Right ventricle myocardium superior (tissue), 1 donor: ENCODE results near the gene ADAM12. TPM values are rescaled to one million over a fixed set of nuclear protein-coding genes. Genes with fewer than 3 reads are reported as not detected.

Experiments used
- ATAC-seq: fragments of 200-7000 bp; cut with Tn5 transposase; one replicate; pipeline ENCODE4 v1.9.1; 2020; ENCODE audit warnings: mild to moderate bottlenecking; ENCODE audit not compliant: poor library complexity
- DNase-seq: peaks from one replicate; pipeline ENCODE4 v3.0.0-alpha.2; 2020
- intact Hi-C: fragments of 100-400 bp; cut with DNase I; formaldehyde crosslinking; loops from one replicate; pipeline ENCODE4 v1.11.2; 2022
- total RNA-seq: library from RNA; stranded (reverse); fragmentation: NEBNext Ultra II Directional; extraction: Animal tissue kit (Norgen Biotek cat#: 25700); gene quantifications from one replicate; pipeline ENCODE4 v1.2.1, GENCODE V29; 2021
- donor health status: DM: no; HTN: yes; CAD: no; lungs with severe emphysema.

Gene ADAM12
- total RNA-seq, 1 donor from 2014 or later = 0.38 TPM

- intact Hi-C loops = no loop called here
- no peak for ATAC-seq
- no peak for DNase-seq
These were observed 158.6 kb downstream of the ADAM12 start for GRCh38 chr10:126229686-126230085.

DNA sequence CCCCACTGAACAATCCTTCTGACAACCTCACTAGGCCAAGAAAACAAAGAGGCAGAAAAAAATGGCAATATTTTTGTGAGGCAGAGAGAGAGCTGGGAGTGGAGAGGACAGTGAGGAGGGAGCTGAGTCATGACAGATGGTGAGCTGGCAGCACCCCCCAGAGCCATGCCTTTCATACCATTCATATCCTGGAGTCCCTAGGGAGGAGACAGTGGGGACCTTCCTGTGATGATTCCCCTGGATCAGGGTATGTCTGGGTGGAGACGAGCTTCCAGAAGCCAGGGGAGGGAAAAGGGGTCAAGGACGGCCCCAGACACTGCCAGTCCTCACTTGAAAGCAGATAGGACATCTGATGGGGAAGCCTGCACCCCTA lies 160.5 kb downstream of the ADAM12 start:
- ATAC-seq = no peak
- intact Hi-C loops = no loop called here
- DNase-seq = no peak

GRCh38 chr10:126226988-126227761 lies 161.1 kb downstream of the ADAM12 start:
- no peak for DNase-seq
- intact Hi-C loops = no loop called here
- no peak for ATAC-seq

DNA sequence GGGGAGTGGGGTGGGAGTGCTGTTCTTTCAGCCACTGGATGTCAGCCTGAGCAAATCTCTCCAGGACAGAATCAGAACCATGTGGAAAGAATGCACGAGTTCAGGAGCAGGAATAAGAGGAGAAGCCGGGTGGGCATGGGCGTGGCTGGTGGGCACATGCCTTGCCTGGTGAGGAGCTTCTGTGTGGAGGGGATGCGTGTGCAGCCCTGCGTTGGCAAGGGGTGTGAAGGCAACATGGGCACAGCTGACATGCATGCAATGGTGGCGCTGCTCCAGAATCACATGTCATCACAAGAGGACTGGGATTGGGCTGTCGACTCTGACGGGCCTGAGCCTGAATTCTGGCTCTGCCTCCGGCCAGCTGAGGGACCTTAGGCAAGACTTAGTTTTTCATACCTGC lies 162.1 kb downstream of the ADAM12 start:
- ATAC-seq = no peak

GRCh38 chr10:126225672-126226008 lies 162.6 kb downstream of the ADAM12 start:
- intact Hi-C loops = no loop called here

More for the DNA sequence above, 162.1 kb downstream of the ADAM12 start:
- no peak for DNase-seq
- intact Hi-C loops = no loop called here

DNA sequence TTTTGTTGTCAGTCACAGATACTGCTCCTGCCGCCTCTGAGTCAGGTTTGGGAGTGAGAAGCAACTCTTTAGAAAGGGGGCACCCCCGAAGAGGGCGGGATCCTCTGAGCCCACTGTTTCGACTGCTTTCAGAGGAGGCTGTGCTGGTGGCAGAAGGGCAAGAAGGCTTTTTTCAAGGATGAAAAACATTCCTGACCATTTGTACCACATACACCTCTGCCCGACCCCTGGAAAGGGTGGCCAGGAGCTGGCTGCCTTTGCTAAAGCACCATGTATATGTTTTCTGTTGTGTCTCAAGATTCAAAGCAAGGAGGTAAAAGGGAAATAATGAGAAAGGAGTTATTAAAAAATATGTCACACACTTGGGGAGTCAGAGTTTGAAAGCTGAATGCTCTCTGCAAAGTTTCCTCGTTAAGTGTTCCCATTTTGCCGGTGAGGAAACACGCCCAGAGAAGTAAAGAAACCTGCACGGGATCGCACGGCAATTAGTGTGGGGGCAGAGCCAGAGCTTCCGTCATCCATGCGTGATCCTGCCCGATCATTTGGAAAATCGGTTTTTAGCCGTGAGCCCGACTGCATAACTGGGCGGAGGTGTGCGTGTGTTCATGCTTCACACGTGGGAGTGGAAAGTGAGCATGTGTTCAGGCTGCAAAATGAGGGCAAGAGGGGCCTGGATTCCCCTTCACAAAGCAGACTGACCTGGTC lies 163.2 kb downstream of the ADAM12 start:
- intact Hi-C loops = no loop called here
- ATAC-seq (no peak), DNase-seq (no peak)

More at GRCh38 chr10:126225672-126226008, 162.6 kb downstream of the ADAM12 start:
- no peak for DNase-seq
- ATAC-seq = peak; percentile 73

- intact Hi-C loops = no loop called here
- ATAC-seq = no peak
These were observed 164.7 kb downstream of the ADAM12 start for GRCh38 chr10:126223512-126224067.

GRCh38 chr10:126222736-126223511 lies 165.4 kb downstream of the ADAM12 start:
- intact Hi-C loops = no loop called here
- ATAC-seq (peak; percentile 52), DNase-seq (no peak)

More at GRCh38 chr10:126223512-126224067, 164.7 kb downstream of the ADAM12 start:
- no peak for DNase-seq

DNA sequence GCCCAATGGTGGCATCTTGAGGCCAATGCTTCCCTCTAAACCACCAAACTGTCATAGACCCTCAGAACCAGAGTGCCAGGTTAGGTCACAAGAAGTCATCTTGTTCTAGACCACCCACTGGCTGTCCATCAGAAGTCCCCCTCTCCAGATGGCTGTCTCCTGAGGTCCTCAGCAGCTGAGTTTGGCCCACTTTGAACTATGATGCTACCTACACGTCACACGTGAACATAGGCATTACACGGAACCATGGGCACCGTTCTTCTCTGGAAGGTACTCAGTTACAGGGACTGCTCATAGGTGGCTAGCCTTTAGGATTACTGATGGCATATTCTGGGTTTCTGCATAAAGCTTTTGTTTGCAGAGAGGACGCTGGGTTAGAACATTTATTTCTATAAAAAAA lies 166.4 kb downstream of the ADAM12 start:
- intact Hi-C loops = no loop called here
- no peak for DNase-seq
- no peak for ATAC-seq

GRCh38 chr10:126218778-126219649 lies 169.3 kb downstream of the ADAM12 start:
- intact Hi-C loops = no loop called here
- no peak for ATAC-seq
- no peak for DNase-seq

DNA sequence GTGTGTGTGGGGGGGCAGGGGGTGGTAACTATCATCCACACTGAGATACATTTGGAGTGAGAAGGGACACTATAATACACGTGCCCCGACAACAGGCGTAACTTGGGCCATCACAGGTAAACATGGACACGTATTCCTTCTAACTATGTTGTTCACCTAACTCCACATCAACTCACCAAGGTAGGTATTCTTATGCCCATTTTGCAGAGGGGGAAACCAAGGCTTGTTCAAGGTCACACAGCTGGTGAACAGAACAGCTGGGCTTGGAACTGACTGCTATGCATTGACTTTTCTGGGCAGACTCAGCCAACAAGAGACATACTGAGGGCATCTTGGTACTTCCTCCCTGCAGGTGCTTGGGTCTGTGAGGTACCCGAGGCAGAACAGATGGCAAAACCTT lies 170.1 kb downstream of the ADAM12 start:
- ATAC-seq = no peak
- no peak for DNase-seq
- intact Hi-C loops = no loop called here

GRCh38 chr10:126216632-126216961 lies 171.7 kb downstream of the ADAM12 start:
- no peak for ATAC-seq
- intact Hi-C loops = no loop called here
- no peak for DNase-seq

- intact Hi-C loops = no loop called here
- DNase-seq (no peak), ATAC-seq (no peak)
These were observed 172.3 kb downstream of the ADAM12 start for GRCh38 chr10:126215746-126216631.

DNA sequence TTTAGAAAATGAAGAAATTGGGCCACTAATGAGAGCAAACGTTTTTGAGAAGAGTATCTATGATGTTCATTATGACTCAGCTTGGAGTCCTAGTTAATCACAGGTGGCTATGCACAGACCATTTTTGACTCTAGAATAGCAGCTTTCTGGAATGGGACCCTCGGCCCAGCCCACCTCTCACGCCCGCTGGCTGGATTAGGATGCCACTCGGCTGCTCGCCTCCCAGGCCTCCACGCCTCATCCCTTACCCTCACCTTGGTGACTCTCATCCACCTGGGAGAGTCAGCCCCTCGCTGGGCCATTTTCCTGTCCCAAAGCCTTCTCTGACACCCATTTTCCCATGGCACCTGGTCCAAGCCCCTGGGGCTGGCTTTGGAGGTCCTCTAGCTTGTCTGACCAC lies 173.6 kb downstream of the ADAM12 start:
- DNase-seq (no peak), ATAC-seq (no peak)
- intact Hi-C loops = no loop called here

DNA sequence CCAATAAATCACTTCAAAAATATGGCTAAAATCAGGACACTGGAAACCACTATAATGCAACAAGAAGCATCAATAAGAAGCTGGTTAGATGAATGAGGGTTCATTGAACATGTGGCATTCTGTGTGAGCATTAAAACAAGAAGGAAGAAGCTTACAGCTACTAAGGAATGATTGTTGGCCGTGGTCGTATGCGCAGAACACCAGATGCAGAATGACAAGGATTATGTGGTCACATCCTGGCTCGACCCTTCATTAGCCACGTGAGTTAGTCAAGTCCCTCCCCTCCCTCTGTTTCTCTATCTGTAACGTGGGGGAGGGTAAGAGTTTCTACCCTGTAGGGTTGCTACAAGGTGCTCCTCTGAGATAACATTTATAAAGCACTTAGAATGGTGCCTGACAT lies 174.3 kb downstream of the ADAM12 start:
- intact Hi-C loops = no loop called here
- no peak for ATAC-seq
- no peak for DNase-seq

GRCh38 chr10:126212738-126213137 lies 175.5 kb downstream of the ADAM12 start:
- DNase-seq = no peak
- intact Hi-C loops = no loop called here
- ATAC-seq = no peak

- intact Hi-C loops = no loop called here
- ATAC-seq = no peak
- no peak for DNase-seq
These were observed 178.1 kb downstream of the ADAM12 start for GRCh38 chr10:126210051-126210651.
